Measurements from ENCODE around the gene BTN3A1. TPM values are rescaled to one million over a fixed set of nuclear protein-coding genes. Genes with fewer than 3 reads are reported as not detected.
"Not testable (repeated sequence)": the region's sequence is repeated elsewhere in the genome, so short reads cannot be mapped to it uniquely, and the experiment has no call there.

BTN3A1 gene
- polyA plus RNA-seq (ENCODE audit: insufficient read length) = 20.9 TPM

DNA sequence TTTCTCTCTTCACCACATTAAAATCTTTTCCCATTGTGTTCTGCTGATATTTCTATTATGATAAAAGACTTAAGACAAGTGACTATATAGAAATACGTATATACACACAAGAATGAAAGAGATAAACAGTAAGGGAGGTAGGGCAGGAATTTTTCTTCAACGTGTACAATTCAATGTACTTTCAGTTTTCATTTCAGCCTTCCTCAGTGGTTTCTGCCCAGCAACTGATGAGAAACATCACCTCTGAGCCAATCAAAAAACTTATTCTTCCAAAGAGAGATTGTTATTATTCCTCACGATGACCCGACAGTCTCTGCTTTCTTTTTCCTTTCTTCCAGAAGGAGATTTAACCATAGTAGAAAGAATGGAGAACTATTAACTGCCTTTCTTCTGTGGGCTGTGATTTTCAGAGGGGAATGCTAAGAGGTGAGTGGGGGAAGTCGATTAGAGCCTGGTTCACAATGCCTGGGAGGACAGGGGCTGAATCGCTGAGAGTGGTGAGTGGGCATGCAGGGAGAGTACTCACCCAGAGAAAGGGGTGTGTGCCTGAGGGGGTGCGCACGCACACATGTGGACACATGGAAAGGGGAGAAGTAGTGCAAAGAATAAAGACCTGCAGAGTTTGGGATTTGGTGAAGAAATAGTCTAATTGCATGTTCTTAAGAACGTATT lies at the start of gene BTN3A1:
BTN3A1 (plus strand) TSS at position 289 of the 672 bp plus-strand sequence. CDS start 3,289 bp downstream, outside the sequence.
- DNase-seq = peak; percentile 85

DNA sequence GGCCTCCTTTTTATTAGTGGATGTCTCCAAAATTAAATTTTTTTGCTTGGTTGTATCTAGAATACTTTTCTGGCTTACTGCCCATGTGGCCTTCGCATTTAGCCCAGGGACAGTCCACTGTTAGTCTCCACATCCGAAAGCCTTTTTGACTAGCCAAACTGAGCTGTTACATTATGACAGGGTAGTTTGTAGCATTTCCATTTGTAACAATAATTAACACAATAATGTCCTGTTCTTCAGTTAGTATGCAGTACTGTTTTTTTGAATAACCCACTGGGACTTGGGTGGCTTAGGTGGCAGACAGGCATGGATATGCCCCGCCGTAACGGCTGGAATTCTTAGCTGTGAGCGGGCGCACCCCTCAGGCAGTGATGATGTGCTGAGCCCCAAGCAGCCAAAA lies 49.8 kb upstream of the BTN3A1 start:
- DNase-seq = no peak

DNA sequence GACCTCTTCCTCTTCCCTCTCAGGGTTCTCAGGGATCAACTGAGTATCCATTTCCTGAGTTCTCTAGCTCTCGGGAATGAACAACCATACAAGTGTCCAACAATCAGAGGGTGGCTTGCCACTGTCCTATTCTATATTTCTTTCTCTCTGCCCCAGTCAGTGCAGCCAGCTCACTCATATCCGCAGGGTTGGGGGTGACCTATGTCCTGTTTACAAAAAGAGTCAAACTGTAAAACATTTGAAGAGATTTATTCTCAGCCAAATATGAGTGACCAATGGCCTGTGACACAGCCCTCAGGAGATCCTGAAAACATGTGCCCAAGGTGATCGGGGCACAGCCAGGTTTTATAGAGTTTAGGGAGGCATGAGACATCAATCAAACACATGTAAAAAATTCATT lies 47.9 kb upstream of the BTN3A1 start:
- no peak for DNase-seq

DNA sequence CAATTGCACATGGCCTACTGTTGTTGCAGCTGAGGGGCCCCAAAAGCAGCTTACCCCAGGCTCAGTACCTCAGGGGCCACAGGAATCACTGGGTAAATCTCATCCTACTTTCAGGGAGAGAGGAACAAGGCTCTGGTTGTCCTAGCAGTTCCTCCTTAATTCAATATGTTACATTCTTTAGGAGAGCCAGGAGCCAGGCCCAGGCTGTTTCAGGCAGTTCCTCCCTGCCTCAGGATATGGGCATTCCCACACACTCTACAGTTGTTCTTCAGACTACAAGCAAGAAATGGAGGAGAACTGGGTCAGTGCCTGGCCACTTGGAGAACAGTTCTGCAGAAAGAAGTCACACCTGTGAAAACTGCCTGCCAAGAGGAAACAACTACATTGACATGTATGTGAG lies 46.7 kb upstream of the BTN3A1 start:
- DNase-seq = no peak

DNA sequence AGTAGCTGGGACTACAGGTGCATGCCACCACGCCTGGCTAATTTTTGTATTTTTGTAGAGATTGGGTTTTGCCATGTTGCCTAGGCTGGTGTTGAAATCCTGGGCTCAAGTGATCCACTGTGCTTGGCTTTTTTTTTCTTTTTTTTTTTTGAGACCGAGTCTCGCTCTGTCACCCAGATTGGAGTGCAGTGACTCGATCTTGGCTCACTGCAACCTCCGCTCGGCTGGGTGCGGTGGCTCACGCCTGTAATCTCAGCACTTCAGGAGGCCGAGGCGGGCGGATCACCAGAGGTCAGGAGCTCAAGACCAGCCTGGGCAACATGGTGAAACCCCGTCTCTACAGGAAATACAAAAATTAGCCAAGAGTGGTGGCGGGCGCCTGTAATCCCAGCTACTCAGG lies 44.5 kb upstream of the BTN3A1 start:
- not testable (repeated sequence) for DNase-seq

DNA sequence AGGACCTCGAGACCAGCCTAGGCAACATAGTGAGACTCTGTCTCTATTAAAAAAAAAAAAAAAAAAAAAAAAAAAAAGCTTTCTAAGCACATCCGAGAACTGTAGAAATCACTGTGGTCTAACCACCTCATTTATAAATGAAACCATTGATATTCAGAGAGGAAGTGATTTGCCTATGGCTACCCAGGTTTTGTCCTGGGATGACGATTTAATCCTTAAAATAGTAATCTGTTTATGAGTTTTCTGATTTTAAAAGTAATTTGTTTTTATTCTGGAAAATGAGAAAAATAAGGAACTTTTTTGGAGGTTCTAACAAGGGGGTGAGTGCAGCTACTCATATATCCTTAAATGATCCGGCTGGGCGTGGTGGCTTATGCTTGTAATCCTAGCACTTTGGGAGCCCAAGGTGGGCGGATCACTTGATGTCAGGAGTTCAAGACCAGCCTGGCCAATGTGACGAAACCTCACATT lies 43.5 kb upstream of the BTN3A1 start:
- no peak for DNase-seq

DNA sequence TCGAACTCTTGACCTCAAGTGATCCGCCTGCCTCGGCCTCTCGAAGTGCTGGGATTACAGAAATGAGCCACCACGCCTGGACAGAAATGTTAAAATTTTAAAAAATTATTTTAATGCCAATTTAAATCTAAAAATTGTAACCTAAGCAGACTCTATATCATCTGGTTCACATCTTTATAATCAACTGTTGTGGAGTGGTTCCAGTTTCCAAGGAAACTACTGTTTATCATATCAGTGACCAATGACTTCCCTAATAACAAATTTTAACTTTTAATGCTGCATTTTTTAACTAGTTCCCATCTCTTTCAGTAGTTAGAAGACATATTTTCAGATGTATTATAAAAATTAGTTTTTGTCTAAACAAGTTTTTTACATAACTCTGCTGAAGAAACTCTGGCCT lies 42.3 kb upstream of the BTN3A1 start:
- peak; percentile 24 for DNase-seq

DNA sequence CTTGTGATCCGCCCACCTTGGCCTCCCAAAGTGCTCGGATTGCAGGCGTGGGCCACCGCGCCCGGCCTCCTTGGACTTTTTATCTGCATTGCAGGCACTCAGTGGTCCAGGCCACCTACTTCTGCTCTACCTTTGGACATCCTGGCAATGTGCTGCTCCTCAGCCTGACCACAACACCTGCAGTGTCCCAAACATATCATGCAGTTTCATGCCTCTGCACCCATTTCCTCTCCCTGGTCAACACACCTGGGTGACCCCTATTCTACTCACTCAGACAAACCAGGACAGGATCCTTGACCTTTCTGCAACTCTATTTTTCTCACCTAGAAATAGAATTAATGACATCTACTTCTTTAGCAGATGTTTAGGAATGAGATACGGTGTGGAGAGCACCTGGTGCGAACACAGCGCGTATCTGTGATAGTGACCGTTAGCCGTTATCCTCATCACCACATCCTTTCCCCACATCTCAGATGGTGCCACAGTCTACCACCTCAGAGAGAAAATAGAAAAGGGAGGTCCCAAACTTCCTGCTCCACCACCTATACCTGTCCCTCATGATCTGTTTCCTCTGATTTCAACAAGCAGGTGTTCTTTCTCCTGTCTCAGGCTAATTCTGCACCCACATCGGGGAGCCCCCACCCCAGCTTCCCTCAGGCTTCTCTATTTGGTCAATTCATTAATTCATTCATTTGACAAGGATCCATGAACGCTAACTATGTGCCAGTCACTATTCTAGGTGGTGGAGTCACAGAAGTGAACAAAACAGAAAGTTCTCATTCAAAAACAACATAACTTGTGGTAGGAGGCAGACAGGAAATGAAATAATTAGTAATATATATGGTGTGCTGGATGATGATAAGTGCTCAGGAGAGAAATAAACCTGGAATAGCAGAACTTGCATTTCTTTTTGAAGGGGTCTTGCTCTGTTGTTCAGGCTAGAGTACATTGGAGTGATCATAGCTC lies 41.3 kb upstream of the BTN3A1 start:
- DNase-seq = no peak

DNA sequence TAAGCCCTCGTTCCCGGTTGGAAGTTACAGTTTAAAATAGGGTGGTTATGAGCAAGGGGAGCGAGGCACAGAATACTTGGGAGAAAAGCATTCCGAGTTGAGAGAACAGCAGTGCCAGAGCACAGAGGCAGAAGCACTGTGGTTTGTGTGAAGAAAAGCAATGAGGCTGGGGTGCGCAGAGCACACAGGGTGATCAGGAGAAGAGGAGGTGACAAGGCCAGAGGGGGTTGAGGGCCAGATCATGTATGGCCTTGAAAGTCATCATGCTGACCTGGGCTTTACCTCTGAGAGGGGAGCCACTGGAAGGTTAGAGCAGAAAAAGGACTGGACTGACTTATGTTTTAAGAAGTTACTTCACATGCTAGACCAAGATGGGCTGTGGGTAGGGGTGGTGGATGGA lies 40.5 kb upstream of the BTN3A1 start:
- DNase-seq = no peak

DNA sequence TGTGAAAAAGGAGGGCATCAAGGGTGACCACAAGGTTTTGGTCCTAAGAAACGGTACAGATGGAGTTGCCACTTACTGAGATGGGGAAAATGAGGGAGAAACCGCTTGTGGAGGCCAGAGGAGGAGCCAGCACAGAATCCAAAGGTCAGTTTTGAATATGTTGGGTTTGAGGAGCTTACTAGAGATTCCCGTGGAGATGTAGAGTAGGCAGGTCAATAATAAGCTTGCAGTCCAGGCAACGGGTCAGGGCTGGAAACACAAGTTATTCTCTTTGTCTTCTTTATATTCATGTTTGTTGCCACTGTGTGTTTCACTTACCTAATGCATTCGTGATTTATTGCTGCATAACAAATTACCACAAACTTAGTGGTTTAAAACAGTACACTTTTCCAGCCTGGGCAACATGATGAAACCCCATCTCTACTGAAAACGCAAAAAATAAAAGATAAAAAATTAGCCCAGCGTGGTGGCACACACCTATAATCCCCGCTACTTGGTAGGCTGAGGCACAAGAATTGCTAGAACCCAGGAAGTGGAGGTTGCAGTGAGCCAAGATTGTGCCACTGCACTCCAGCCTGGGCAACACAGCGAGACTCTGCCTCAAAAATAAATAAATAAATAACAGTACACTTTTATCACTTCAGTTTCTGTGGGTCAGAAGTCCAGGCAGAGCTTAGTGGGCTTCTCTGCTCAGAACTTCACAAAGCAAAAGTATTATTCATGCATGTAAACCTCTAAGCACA lies 39.8 kb upstream of the BTN3A1 start:
- DNase-seq = no peak

DNA sequence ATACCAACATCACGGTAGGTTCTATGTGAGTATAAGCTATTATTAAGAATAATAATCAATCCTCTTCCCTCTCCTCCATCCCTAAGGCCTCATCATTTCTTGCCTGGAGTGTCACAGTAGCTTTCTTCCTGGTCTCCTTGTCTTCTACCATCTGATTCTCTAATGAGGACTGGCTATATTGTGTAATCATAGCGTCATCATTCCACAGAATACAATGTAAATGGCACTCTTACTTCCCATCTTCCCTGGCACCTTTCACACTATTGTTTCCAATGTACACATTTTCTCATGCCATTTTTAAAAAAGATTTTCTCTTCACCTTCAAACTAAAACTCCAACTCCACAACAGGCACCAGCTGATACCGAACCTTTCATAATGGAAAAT lies 39.2 kb upstream of the BTN3A1 start:
- no peak for DNase-seq

DNA sequence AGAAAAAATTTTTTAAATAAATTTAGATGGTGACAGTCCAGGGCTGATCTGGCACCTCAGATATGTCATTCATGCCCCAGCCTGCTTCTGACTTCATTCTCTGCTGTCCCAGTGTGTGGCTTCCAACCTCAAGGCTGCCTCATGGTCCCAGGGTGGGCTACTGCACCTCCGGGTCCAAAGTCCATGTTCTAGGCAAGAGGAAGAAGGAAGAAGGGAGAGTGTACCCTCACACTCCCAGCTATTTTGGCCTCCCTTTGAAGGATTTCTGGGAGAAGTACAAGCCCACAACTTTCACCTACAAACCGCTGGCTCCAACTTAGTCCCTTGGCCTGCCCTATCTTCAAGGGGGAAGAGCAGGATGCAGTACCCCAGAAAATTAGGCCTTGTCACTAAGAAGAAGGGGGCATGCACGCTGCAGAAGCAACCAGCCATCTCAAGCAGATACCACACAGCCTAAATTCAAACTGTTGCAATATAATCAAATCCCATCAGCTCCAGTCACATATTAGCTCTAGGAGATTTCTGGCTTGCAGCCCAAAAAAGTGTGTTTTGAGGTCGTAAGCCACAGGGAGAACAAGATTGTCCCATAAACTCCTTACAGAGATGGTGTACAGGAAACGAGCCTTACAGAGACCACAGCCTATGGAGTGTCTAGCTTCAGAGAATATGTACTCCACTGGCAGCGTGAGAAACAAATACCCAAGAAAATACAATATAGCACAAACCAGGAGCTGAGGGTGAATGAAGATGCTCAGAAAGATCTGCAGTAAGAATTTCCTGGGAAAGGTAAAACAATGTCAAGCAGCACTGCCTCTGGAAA lies 38.0 kb upstream of the BTN3A1 start:
- peak; percentile 48 for DNase-seq

DNA sequence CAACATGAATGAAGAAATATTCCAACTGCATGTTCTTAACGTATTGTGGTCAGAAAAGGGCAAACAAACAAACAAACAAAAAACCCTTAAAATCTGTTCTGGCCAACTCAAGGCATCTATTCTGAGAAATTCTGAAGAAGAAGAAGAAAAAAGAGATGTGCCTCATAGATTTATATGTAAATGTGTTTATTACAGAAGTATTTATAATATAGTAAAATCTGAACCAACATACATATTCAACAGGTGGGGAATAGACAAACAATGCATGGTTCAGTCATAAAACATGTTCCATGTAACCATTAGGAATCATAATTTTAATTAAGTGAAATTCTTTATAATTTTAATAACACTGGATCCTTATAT lies 36.5 kb upstream of the BTN3A1 start:
- no peak for DNase-seq

DNA sequence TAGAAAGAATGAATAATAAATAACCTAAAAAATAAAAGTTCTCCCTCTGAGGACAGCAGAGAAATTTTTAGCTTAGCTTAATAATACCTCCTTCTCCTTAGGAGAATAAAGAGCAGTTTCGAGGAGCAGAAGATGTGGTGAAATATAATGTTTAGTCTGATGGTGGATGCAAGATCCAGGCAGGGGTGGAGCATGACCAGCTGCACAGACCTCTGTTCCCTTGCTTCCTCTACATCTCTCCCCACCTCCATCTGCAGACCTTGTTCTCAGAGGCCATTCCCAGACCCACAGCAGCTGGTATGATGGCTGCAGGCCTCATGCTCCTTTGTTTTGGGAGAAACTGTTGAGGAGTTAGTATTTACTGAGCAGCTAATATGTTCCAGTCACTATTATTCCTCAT lies 35.6 kb upstream of the BTN3A1 start:
- no peak for DNase-seq

DNA sequence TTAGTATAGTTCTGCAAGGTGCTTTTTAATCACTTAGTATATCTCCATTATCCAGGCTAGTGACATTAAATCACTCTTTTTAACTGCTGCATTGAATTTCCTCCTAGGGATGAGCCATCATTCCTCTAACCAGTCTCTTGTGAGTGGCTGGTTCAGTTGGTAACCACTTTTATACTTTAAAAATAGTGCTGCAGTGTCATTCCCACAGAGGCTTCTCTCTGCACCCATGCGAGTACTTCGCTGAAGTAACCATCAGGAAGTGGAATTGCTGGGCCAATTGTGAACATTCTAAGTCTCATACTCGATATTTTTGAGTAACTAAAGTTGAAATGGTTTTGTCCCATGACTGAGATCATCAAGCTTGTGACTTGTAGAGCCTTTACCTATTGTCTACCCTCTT lies 35.0 kb upstream of the BTN3A1 start:
- no peak for DNase-seq

DNA sequence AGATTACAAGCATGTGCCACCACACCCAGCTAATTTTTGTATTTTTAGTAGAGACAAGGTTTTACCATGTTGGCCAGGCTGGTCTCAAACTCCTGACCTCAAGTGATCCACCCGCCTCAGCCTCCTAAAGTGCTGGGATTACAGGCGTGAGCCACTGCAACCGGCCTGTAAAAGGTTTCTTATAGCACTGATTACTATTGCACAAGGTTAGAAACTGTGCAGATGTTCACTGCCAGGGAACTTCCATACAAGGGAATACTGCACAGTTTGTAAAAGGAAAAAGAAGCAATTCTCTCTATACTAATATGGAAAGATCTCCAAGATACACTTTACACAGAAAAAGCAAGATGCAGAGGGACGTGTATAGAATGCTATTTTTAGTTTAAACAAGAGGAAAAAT lies 30.3 kb upstream of the BTN3A1 start:
- DNase-seq = not testable (repeated sequence)

DNA sequence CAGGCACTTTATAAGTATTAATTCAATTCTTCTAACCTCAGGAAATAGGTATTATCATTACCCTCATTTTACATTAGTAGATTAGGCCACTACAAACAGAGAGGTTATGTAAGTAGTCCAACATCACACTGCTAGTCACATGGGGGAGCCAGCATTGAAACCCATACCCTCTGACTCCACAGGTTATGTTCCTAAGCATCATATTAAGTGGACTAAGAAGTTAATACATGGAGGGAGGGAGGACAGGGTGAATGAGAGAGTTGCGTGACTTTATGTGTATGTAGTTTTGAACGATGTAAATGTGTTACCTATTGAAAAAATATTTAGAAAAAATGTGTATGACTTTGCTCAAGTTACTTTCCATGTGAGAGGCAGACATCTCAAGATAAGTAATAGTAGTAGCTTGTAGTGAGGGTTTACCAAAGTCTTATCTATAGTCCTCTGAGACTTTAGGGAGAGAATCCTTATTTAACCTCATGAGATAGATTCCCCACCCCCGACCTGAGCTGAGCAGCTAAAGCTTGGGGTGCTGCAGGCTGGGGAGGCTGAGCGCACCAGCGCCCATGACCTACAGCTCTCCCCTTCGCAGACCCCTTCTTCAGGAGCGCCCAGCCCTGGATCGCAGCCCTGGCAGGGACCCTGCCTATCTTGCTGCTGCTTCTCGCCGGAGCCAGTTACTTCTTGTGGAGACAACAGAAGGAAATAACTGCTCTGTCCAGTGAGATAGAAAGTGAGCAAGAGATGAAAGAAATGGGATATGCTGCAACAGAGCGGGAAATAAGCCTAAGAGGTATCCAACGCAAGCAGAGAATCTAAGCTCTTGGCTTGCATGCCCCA lies 29.5 kb upstream of the BTN3A1 start:
- DNase-seq = no peak

DNA sequence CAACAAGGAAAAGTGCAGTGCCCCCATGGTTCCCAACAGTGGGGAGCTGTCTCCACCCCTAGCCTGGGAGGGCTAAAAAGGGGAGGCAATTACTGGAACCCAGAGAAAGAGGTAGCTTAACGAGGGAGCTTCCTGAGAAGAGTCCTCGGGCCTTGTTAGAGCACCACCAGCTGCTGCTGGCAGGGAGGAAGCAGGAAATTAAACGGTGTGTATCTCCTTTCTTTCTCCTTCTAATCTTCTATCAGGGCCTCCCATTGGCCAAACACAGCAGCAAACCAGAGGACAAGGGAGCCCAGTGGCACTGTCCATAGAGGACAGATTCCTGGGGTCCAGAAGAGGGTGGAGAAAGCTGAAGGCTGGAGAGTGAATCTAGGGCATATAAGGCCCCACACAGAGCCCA lies 26.8 kb upstream of the BTN3A1 start:
- DNase-seq = no peak

DNA sequence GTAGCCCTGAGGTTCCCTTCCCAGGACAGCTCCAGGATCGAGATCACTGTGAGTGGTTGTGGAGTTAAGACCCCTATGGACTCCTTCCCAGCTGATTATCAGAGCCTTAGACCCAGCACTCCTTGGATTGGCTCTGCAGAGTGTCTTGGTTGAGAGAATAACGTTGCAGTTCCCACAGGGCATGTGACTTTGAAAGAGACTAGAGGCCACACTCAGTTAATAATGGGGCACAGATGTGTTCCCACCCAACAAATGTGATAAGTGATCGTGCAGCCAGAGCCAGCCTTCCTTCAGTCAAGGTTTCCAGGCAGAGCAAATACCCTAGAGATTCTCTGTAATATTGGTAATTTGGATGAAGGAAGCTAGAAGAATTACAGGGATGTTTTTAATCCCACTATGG lies 24.4 kb upstream of the BTN3A1 start:
- DNase-seq = no peak

DNA sequence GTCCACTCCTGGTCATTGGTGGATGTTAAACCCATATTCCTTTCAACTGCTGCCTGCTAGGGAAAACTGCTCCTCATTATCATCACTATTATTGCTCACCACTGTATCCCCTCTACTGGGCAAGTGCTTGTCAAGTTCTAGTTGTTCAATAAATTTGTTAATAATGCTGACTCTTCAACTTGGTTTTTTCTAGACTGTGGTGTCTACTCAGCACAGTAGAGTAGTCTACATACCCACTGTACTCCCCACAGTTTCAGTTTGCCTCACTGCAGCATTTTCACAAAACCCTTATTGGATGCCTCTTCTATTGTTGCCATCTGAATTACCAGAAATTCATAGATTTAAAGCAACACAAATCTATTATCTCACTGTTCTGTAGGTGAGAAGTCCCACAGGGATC lies 23.9 kb upstream of the BTN3A1 start:
- not testable (repeated sequence) for DNase-seq

DNA sequence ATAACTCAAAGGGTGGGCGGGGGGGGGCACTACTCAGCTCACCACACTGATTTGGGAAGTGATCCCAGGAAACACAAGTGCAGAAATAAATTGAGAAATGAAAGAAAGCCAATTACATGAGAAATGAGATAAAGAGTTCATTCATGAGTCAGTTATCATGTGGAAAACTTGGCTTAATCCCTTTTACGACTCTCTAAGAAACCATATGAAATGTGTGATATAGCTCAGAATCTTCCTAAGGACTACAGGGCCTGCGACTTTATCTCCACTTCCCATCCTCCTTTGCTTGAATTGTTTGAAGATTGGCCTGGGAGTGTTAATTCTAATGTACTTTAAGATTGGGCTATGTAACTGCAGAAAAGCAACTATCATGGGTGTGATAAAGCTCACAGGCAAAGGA lies 22.8 kb upstream of the BTN3A1 start:
- DNase-seq = no peak

All from hindlimb muscle (tissue), 1 donor.